CD4-positive, alpha-beta T cell treated with Interleukin-6 at 100 ng/mL for 8 hours (primary cell): ENCODE results near the gene NOC4L.

Experiments
- DNase-seq: peaks from one replicate; pipeline ENCODE4 v3.0.0-alpha.2; 2020; ENCODE audit warnings: mixed read lengths, low spot score

NOC4L gene

DNA sequence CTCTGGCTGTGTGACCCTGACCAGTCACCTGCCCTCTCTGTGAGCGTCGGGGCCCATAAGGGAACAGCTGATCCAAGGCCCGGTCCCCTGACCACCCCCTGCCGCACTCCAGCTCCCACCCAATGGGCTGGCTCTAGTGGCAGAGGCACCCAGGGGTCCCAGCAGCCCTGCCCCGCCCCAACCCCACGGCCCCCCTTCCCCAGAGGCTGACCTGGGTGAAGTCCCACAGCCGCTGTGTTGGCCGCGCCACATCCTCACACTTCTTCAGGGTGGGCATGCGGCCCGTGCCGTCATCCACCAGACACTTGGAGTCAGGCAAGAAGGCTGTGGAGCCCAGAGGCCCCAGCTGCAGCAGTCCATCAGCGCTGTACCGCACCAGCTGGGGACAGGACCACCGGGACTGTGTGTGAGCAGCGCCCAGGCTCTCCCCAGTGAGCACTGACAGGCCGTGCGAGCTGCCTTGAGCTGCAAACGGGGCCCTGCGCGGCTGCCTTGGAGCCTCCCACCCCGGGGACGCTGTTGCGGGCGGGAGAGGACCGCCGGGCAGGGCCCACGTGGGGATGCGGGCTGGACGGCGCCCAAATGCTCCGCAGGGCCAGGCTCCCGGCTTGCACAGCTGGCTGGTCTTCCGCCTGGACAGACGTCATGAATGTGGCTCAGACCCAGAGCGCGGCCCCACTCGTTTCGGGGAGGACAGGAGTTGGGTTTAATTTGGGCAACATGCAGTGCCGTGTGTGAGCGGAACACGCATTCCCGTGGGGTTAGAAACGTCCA lies 53.5 kb downstream of the NOC4L start:
- DNase-seq = no peak

DNA sequence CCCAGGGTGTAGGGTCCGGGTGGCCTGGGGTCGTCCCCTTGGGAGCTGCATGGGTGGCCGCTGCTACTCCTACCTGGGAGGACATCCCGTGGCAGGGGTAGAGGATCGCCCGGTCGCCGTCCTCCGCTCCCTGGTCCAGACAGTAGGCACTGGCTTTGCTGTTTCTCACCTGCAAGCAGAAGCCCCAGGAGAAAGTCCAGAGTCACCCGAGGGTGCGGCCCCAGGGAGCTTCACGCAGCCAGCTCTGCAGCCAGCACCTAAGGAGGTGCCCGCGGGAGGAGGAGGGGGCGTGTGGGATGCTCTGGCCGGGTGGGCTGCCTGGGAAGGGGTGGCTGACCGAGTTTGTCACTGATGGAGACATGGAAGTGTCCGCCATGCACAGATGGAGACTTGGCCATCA lies 54.8 kb downstream of the NOC4L start:
- no peak for DNase-seq

DNA sequence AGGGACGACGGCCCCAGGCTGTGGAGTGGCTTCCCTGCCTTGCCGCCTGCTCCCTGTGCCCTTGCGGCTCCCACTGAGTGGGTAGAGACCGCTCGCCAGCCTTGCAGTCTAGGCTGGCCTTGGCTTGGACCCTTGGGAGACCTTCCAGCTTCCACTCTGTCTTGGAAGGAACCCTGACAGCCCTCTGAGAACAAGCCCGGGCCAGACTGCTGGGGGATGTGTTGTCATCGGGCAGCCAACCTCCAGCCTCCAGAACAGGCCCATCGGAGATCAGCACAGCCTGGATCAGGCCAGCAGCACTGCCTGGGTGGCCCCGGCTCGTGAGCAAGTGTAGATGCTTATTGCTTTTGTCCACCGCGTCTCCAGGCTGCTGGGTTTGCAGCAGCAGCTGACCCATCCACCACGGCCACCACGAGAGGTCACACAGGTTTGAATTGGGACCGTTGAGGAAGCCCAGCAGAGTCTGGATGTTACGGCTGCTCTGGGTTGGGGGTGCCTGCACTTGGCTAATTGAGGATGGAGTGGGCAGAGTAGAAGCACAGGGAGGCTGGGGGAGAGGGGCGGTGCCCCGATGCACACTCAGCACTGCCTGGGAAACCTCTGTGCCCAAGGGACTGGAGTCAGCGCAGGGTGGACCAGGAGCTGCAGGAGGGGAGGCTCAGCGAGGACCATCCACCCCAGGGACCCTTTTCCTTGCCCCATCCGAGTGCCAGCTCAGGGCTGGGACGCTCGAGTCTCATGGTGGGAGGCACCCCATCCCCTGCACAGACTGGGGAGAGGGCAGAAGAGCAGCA lies 55.5 kb downstream of the NOC4L start:
- no peak for DNase-seq

DNA sequence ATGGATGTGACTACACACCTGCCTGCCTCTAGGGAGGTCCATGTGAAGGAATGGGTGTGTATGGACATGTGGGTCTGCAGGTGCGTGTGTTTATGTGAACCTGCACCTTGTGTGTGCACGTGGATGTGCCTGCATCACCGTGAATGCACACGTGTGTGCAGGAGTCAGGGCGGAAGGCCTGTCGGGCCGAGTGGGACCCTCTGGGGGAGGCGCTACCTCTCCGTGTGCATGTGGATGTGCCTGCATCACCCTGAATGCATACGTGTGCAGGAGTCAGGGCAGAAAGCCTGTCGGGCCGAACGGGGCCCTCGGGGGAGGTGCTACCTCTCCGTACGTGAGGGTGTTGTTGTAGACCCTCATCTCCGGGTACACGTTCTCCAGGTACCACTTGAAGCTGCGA lies 56.5 kb downstream of the NOC4L start:
- no peak for DNase-seq

DNA sequence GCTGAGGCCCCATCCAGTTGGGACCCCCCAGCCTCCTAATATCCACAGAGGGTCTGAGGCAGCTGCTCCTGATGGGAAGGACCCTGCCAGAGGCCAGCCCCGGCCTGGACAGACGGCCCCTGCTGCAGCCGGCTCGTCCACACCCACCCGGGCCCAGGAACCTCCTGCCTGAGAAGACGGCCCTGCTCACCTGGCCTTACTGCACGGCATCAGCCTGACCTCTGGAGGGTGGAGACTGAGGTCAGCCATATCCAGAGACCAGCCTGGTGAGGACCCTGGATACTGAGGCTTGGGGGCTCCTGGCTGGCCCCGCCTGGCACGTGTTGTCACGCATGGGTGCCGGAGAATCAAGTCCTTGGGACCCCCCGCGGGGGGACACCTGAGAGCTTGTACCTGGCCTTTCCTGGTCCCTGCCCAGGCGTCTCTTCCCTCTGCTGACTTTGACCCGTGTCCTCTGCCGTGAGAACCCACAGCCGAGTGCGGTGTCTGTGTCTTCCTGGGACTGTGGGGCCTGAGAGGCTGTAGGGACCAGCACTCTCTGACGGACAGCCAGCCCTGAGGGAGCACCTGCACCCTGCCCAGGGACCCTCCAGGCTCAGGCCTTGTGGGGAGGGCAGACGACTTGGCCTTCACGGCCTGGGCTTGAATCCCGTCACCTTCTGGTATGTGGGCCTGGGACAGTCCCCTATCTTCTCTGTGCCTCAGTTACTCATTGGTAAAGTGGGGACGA lies 57.3 kb downstream of the NOC4L start:
- no peak for DNase-seq
